ENCODE measurements around the gene AMPD2.

AMPD2 gene

GRCh38 chr1:109619576-109620400 is at the start of gene AMPD2, which contains the start of gene GNAT2:
Gene AMPD2, plus strand, starts transcription at chr1:109619837. Its CDS starts 1,339 bp downstream, at chr1:109621176.
Gene GNAT2, minus strand, starts transcription at chr1:109619616. Its CDS starts 6,746 bp downstream, at chr1:109612870.
- peak; percentile 55 to 69 (median 64) for DNase-seq (ENCODE audit: low read depth in 2 of 3, low spot score in 1 of 3)

GRCh38 chr1:109570414-109570813 is 49.2 kb upstream of the AMPD2 start:
- DNase-seq (ENCODE audit: low read depth in 2 of 3, low spot score in 1 of 3), result no peak

GRCh38 chr1:109573785-109574184 is 45.9 kb upstream of the AMPD2 start:
- DNase-seq (ENCODE audit: low read depth in 2 of 3, low spot score in 1 of 3), result no peak

GRCh38 chr1:109578947-109579443 is 40.6 kb upstream of the AMPD2 start:
- no peak for DNase-seq (ENCODE audit: low read depth in 2 of 3, low spot score in 1 of 3)

GRCh38 chr1:109579491-109579890 is 40.1 kb upstream of the AMPD2 start:
- DNase-seq (ENCODE audit: low read depth in 2 of 3, low spot score in 1 of 3), result no peak

- DNase-seq (ENCODE audit: low read depth in 2 of 3, low spot score in 1 of 3), result no peak
Measured at GRCh38 chr1:109582021-109582420, 37.6 kb upstream of the AMPD2 start.

- no peak for DNase-seq (ENCODE audit: low read depth in 2 of 3, low spot score in 1 of 3)
Measured at GRCh38 chr1:109584766-109585165, 34.9 kb upstream of the AMPD2 start.

GRCh38 chr1:109586055-109586454 is 33.6 kb upstream of the AMPD2 start:
- DNase-seq (ENCODE audit: low read depth in 2 of 3, low spot score in 1 of 3), result no peak

- DNase-seq (ENCODE audit: low read depth in 2 of 3, low spot score in 1 of 3), result no peak
Measured at GRCh38 chr1:109589177-109589576, 30.5 kb upstream of the AMPD2 start.

GRCh38 chr1:109589679-109590078 is 30.0 kb upstream of the AMPD2 start:
- no peak for DNase-seq (ENCODE audit: low read depth in 2 of 3, low spot score in 1 of 3)

GRCh38 chr1:109592916-109593315 is 26.7 kb upstream of the AMPD2 start:
- no peak for DNase-seq (ENCODE audit: low read depth in 2 of 3, low spot score in 1 of 3)

GRCh38 chr1:109595531-109595930 is 24.1 kb upstream of the AMPD2 start:
- DNase-seq (ENCODE audit: low read depth in 2 of 3, low spot score in 1 of 3), result no peak

GRCh38 chr1:109598156-109598555 is 21.5 kb upstream of the AMPD2 start:
- DNase-seq (ENCODE audit: low read depth in 2 of 3, low spot score in 1 of 3), result no peak

- no peak for DNase-seq (ENCODE audit: low read depth in 2 of 3, low spot score in 1 of 3)
Measured at GRCh38 chr1:109598655-109599054, 21.0 kb upstream of the AMPD2 start.

- no peak for DNase-seq (ENCODE audit: low read depth in 2 of 3, low spot score in 1 of 3)
Measured at GRCh38 chr1:109603229-109603628, 16.4 kb upstream of the AMPD2 start.

- DNase-seq (ENCODE audit: low read depth in 2 of 3, low spot score in 1 of 3), result no peak
Measured at GRCh38 chr1:109605381-109605780, 14.3 kb upstream of the AMPD2 start.

GRCh38 chr1:109609881-109610280 is 9.8 kb upstream of the AMPD2 start:
- DNase-seq (ENCODE audit: low read depth in 2 of 3, low spot score in 1 of 3), result no peak

GRCh38 chr1:109610609-109611307 is 8.9 kb upstream of the AMPD2 start:
- DNase-seq (ENCODE audit: low read depth in 2 of 3, low spot score in 1 of 3), result no peak

GRCh38 chr1:109611308-109611990 is 8.2 kb upstream of the AMPD2 start:
- no peak for DNase-seq (ENCODE audit: low read depth in 2 of 3, low spot score in 1 of 3)

GRCh38 chr1:109613361-109614147 is 6.1 kb upstream of the AMPD2 start:
- no peak for DNase-seq (ENCODE audit: low read depth in 2 of 3, low spot score in 1 of 3)

GRCh38 chr1:109615879-109616278 is 3.8 kb upstream of the AMPD2 start:
- DNase-seq (ENCODE audit: low read depth in 2 of 3, low spot score in 1 of 3), result no peak

Measured in stimulated activated CD4-positive, alpha-beta T cell treated with anti-CD3 and anti-CD28 coated beads, Interleukin-12 subunit alpha, Interleukin-12 subunit beta, amount 100 ng/mL, for 48 hours (primary cell).